ENCODE results near the gene SDR9C7. TPM values are rescaled to one million over a fixed set of nuclear protein-coding genes. Genes with fewer than 3 reads are reported as not detected.

SDR9C7 gene
- total and polyA plus RNA-seq, 2 experiments from 2014 or later, result not detected

- TF ChIP-seq, protein P1, sequence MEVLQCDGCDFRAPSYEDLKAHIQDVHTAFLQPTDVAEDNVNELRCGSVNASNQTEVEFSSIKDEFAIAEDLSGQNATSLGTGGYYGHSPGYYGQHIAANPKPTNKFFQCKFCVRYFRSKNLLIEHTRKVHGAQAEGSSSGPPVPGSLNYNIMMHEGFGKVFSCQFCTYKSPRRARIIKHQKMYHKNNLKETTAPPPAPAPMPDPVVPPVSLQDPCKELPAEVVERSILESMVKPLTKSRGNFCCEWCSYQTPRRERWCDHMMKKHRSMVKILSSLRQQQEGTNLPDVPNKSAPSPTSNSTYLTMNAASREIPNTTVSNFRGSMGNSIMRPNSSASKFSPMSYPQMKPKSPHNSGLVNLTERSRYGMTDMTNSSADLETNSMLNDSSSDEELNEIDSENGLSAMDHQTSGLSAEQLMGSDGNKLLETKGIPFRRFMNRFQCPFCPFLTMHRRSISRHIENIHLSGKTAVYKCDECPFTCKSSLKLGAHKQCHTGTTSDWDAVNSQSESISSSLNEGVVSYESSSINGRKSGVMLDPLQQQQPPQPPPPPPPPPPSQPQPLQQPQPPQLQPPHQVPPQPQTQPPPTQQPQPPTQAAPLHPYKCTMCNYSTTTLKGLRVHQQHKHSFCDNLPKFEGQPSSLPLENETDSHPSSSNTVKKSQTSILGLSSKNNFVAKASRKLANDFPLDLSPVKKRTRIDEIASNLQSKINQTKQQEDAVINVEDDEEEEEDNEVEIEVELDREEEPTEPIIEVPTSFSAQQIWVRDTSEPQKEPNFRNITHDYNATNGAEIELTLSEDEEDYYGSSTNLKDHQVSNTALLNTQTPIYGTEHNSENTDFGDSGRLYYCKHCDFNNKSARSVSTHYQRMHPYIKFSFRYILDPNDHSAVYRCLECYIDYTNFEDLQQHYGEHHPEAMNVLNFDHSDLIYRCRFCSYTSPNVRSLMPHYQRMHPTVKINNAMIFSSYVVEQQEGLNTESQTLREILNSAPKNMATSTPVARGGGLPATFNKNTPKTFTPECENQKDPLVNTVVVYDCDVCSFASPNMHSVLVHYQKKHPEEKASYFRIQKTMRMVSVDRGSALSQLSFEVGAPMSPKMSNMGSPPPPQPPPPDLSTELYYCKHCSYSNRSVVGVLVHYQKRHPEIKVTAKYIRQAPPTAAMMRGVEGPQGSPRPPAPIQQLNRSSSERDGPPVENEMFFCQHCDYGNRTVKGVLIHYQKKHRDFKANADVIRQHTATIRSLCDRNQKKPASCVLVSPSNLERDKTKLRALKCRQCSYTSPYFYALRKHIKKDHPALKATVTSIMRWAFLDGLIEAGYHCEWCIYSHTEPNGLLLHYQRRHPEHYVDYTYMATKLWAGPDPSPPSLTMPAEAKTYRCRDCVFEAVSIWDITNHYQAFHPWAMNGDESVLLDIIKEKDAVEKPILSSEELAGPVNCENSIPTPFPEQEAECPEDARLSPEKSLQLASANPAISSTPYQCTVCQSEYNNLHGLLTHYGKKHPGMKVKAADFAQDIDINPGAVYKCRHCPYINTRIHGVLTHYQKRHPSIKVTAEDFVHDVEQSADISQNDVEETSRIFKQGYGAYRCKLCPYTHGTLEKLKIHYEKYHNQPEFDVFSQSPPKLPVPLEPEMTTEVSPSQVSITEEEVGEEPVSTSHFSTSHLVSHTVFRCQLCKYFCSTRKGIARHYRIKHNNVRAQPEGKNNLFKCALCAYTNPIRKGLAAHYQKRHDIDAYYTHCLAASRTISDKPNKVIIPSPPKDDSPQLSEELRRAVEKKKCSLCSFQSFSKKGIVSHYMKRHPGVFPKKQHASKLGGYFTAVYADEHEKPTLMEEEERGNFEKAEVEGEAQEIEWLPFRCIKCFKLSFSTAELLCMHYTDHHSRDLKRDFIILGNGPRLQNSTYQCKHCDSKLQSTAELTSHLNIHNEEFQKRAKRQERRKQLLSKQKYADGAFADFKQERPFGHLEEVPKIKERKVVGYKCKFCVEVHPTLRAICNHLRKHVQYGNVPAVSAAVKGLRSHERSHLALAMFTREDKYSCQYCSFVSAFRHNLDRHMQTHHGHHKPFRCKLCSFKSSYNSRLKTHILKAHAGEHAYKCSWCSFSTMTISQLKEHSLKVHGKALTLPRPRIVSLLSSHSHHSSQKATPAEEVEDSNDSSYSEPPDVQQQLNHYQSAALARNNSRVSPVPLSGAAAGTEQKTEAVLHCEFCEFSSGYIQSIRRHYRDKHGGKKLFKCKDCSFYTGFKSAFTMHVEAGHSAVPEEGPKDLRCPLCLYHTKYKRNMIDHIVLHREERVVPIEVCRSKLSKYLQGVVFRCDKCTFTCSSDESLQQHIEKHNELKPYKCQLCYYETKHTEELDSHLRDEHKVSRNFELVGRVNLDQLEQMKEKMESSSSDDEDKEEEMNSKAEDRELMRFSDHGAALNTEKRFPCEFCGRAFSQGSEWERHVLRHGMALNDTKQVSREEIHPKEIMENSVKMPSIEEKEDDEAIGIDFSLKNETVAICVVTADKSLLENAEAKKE (CRISPR knock-in tag; IDR thresholded peaks at IDR 0.05), result no peak
- no peak for TF ChIP-seq ZNF114 (CRISPR knock-in tag; IDR thresholded peaks at IDR 0.05)
- TF ChIP-seq STAT1 (IDR thresholded peaks at IDR 0.05; ENCODE audit: unreplicated experiment), result no peak
- no peak for TF ChIP-seq REST (IDR thresholded peaks at IDR 0.05; ENCODE audit: unreplicated experiment)
- TF ChIP-seq, protein P2, sequence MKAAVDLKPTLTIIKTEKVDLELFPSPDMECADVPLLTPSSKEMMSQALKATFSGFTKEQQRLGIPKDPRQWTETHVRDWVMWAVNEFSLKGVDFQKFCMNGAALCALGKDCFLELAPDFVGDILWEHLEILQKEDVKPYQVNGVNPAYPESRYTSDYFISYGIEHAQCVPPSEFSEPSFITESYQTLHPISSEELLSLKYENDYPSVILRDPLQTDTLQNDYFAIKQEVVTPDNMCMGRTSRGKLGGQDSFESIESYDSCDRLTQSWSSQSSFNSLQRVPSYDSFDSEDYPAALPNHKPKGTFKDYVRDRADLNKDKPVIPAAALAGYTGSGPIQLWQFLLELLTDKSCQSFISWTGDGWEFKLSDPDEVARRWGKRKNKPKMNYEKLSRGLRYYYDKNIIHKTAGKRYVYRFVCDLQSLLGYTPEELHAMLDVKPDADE (IDR thresholded peaks at IDR 0.05), result no peak
Measured at GRCh38 chr12:56932867-56933266, 1.3 kb downstream of the SDR9C7 start (continued).
